Spleen (tissue), 11 donors: Measurements from ENCODE around the gene CNIH2. TPM values are rescaled to one million over a fixed set of nuclear protein-coding genes. Genes with fewer than 3 reads are reported as not detected.
A peak's percentile ranks its signal among the peaks of the same experiment; 100 is the strongest.

Experiments
- DNase-seq: peaks from one replicate; pipeline ENCODE4 v3.0.0-alpha.2; 2020
- H3K27ac ChIP-seq, 8 donors: fragments of 200-600 bp; sonication (generic) in 7 of 8; 1 replicate in 4 of 8; 2 replicates in 4 of 8; pipeline versions ENCODE4 v1.5.0 to v1.8.0; 2016 to 2021; ENCODE audit warnings: inconsistent platforms in 4 of 8, mild to moderate bottlenecking in 4 of 8, moderate library complexity in 1 of 8
- H3K27me3 ChIP-seq, 7 donors: fragments of 200-600 bp; sonication (generic) in 6 of 7; replicated peaks in 1 of 7; 1 replicate in 4 of 7; 2 replicates in 3 of 7; pipeline versions ENCODE4 v1.5.0 to v1.8.0; 2016 to 2021; ENCODE audit warnings: inconsistent platforms in 3 of 7, mild to moderate bottlenecking in 1 of 7
- H3K36me3 ChIP-seq, 6 donors: fragments of 200-600 bp; sonication (generic) in 5 of 6; 1 replicate in 4 of 6; 2 replicates in 2 of 6; pipeline versions ENCODE4 v1.5.0 to v1.8.0; 2016 to 2021; ENCODE audit warnings: inconsistent platforms in 2 of 6
- H3K4me1 ChIP-seq, 6 donors: fragments of 200-600 bp; sonication (generic) in 5 of 6; 1 replicate in 3 of 6; 2 replicates in 3 of 6; pipeline versions ENCODE4 v1.5.0 to v1.8.0; 2016 to 2021; ENCODE audit warnings: inconsistent platforms in 3 of 6
- H3K4me3 ChIP-seq, 8 donors: fragments of 200-600 bp; sonication (generic) in 7 of 8; 1 replicate in 4 of 8; 2 replicates in 4 of 8; pipeline versions ENCODE4 v1.5.0 to v1.8.0; 2016 to 2021; ENCODE audit warnings: inconsistent platforms in 4 of 8, mild to moderate bottlenecking in 4 of 8, moderate library complexity in 2 of 8
- H3K9me3 ChIP-seq, 8 donors: fragments of 200-600 bp; sonication (generic) in 7 of 8; 1 replicate in 4 of 8; 2 replicates in 4 of 8; pipeline versions ENCODE4 v1.5.0 to v1.8.0; 2016 to 2021; ENCODE audit warnings: inconsistent platforms in 4 of 8
- POLR2A ChIP-seq, 3 donors: fragments of 450-650 bp; IDR thresholded peaks; one replicate each; pipeline ENCODE4 v1.5.1; 2017; ENCODE audit warnings: antibody characterized with exemption in 3 of 3, mild to moderate bottlenecking in 1 of 3
- POLR2AphosphoS5 ChIP-seq, 3 donors: sonication (generic); formaldehyde crosslinking; IDR thresholded peaks; one replicate each; pipeline ENCODE4 v1.5.1; 2017; ENCODE audit warnings: antibody characterized with exemption in 3 of 3
- WGBS, 5 donors: extraction: QIAGEN DNeasy Blood & Tissue Kit in 3 of 5; methylation state at CpG; one replicate each; pipeline versions ENCODE4 v1.1.5 to v1.1.7; 2013 to 2018; 5-methylcytosine and 5-hydroxymethylcytosine counted together
- intact Hi-C: fragments of 100-400 bp; cut with DNase I; formaldehyde crosslinking; loops from one replicate; pipeline ENCODE4 v1.15.0; 2023; ENCODE audit warnings: low total_unique reads
- polyA plus RNA-seq, 3 donors: library from polyadenylated mRNA; stranded (reverse); fragments of 200-250 nt; gene quantifications; one replicate each; pipeline ENCODE4 v1.2.1, GENCODE V29; 2013
- total RNA-seq, 7 donors: library from RNA; depleted of rRNA in 3 of 7; stranded (reverse); fragments of >200 nt in 3 of 7; fragmentation: NEBNext Ultra II Directional in 4 of 7; extraction: Animal tissue kit (Norgen Biotek cat#: 25700) in 4 of 7; gene quantifications; one replicate each; pipeline versions ENCODE4 v1.1.0 to v1.2.1, GENCODE V29; 2016 to 2021
- TF ChIP-seq, protein P1 (sequence below), 11 experiments: fragments of 200-600 bp in 7 of 11; fragments of 450-650 bp in 4 of 11; sonication (generic) in 4 of 11; IDR thresholded peaks in 8 of 11; conservative IDR thresholded peaks in 3 of 11; 1 replicate in 7 of 11; 2 replicates in 4 of 11; pipeline versions ENCODE4 v1.4.0 to v1.8.0; 2016 to 2021; ENCODE audit warnings: antibody characterized with exemption in 11 of 11, inconsistent platforms in 4 of 11, mild to moderate bottlenecking in 1 of 11
- donor health status: healthy with polysubstance abuse.
- donor health status: DM: no; HTN: no; CAD: no; lungs with moderate emphysema.
- donor health status: DM: no; HTN: no; CAD: no.
- donor health status: Bipolar disorder and iron deficiency.
- donor health status: healthy.
- donor health status: DM: no; HTN: no; CAD: no.
- donor health status: DM: yes; HTN: yes; CAD: no.

CNIH2 gene
- total and polyA plus RNA-seq, 10 donors: 0.20 to 1.9 (median 0.77) TPM; not detected in 2

DNA sequence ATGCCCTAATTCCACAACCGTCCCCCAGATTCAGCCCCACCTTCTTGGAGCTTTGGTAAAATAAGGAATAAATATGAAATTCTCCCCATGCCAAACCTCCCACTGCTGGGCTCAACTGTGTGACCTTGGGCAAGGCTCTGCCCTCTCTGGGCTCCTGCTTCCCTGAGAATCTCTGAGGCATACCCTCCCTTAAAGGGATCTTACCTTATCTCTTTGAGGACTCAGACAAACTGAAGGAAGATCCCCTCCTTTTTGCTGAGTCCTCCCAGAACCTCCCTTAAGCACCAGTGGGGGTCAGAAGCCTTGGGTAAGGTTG, 36.2 kb downstream of the CNIH2 start:
- intact Hi-C loops: loop anchor here (5.0 kb wide), 1 partner anchor 73 kb away; no protein-coding TSS in a partner anchor
- Histone ChIP-seq H3K4me3 (peak overlapping the region in 1 of 8 donors; percentile 77), H3K9me3 (no peaks in the 10 kb centered on the region), H3K27ac (peak overlapping the region; percentile 7 to 93 (median 90)), H3K4me1 (peaks cover 19 to 80% (median 52%) of the 10 kb centered on the region in 6 donors), H3K36me3 (no peaks in the 10 kb centered on the region), H3K27me3 (peaks cover 0 to 26% (median 0%) of the 10 kb centered on the region in 7 donors)
- TF ChIP-seq POLR2A (IDR thresholded peaks at IDR 0.05) (no peak), POLR2AphosphoS5 (IDR thresholded peaks at IDR 0.05) (no peak)
- TF ChIP-seq, protein P1, sequence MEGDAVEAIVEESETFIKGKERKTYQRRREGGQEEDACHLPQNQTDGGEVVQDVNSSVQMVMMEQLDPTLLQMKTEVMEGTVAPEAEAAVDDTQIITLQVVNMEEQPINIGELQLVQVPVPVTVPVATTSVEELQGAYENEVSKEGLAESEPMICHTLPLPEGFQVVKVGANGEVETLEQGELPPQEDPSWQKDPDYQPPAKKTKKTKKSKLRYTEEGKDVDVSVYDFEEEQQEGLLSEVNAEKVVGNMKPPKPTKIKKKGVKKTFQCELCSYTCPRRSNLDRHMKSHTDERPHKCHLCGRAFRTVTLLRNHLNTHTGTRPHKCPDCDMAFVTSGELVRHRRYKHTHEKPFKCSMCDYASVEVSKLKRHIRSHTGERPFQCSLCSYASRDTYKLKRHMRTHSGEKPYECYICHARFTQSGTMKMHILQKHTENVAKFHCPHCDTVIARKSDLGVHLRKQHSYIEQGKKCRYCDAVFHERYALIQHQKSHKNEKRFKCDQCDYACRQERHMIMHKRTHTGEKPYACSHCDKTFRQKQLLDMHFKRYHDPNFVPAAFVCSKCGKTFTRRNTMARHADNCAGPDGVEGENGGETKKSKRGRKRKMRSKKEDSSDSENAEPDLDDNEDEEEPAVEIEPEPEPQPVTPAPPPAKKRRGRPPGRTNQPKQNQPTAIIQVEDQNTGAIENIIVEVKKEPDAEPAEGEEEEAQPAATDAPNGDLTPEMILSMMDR (IDR thresholded peaks at IDR 0.05 in 8 of 11, conservative IDR thresholded peaks at IDR 0.05 in 3 of 11): no peak
- WGBS, 5 donors: 80 to 100% (median 93%) methylated on average over 1 of the region's 1 CpG
- no peak for DNase-seq

DNA sequence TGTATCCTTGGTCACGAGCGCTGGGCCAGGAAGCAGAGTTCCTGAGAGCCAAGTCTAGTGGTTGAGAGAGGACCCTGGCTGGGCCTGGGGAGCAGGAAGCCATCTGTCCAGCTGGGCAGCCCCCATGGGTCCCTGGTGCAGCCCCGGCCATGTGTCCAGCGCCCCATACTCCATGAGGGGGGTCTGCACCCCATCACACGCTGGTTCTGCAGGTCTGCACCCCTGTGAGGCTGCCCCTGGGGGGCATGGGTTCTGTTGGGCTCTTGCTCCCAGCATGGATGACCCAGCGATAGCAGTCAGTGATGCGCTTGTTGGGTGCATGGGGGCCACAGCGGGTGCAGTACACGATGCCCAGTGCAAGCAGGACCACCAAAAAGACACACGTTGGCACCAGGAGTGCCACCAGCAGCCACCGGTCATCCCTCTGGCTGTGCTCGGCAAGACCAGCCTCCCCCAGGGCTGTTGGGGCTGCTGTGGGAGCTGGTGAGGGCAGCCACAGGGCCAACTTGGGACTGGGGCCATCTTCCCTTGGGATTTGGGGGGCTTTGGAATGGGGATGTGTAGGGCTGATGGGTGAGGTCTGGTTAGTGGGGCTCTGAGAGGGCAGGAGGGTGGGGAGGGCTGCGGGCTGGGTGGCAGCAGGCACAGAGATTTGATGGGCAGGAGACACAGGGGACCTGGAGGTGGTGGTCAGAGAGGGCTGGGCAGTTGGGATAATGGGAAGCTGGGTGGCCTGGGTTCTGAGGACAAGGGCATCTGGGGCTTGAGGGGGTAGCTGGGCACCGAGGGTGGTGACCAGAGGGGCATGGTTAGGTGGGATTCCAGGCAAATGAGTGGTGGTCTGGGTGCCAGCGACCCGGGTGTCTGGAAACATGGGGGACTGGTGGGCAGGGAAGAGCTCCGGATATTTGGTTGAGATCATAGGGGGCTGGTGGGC, 36.9 kb downstream of the CNIH2 start:
- DNase-seq: no peak
- Histone ChIP-seq H3K27me3 (peaks cover 0 to 26% (median 0%) of the 10 kb centered on the region in 7 donors), H3K9me3 (no peaks in the 10 kb centered on the region), H3K4me1 (peaks cover 19 to 84% (median 53%) of the 10 kb centered on the region in 6 donors), H3K4me3 (no peak overlapping the region), H3K27ac (peak overlapping the region in 4 of 8 donors; percentile 83 to 93 (median 92)), H3K36me3 (no peaks in the 10 kb centered on the region)
- intact Hi-C loops: loop anchor here (5.0 kb wide), 1 partner anchor 72 kb away; no protein-coding TSS in a partner anchor
- 85 to 89% (median 87%) methylated on average over 11 to 17 of the region's 17 CpGs for WGBS, 5 donors
- no peak for TF ChIP-seq POLR2AphosphoS5 (IDR thresholded peaks at IDR 0.05)
- no peak for TF ChIP-seq POLR2A (IDR thresholded peaks at IDR 0.05)
- TF ChIP-seq, protein P1 (IDR thresholded peaks at IDR 0.05 in 8 of 11, conservative IDR thresholded peaks at IDR 0.05 in 3 of 11): no peak

DNA sequence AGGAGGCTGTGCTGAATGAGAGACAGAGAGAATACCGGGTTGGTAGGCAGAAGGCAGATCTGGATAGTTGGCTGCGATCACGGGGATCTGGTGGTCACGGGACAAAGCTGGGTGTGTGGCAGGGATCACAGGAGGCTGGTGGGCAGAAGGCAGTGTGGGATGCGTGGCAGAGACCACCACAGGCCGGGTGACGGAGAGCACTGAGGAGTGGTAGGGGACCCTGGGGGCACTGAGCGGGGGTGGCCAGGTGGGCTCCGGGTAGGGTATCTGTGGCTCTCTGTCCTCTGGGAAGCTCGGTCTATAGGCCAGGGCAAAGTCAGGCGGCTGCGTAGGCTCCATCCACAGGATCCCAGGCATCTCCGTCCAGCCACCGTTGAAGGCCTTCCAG, 37.5 kb downstream of the CNIH2 start:
- TF ChIP-seq POLR2A (IDR thresholded peaks at IDR 0.05): no peak
- TF ChIP-seq POLR2AphosphoS5 (IDR thresholded peaks at IDR 0.05): no peak
- TF ChIP-seq, protein P1 (IDR thresholded peaks at IDR 0.05 in 8 of 11, conservative IDR thresholded peaks at IDR 0.05 in 3 of 11): no peak
- intact Hi-C loops: no loop called here
- no peak for DNase-seq
- Histone ChIP-seq H3K9me3 (no peaks in the 10 kb centered on the region), H3K27me3 (peaks cover 0 to 26% (median 0%) of the 10 kb centered on the region in 7 donors), H3K27ac (peak overlapping the region in 3 of 8 donors; percentile 85 to 93 (median 91)), H3K36me3 (no peaks in the 10 kb centered on the region), H3K4me1 (peaks cover 19 to 84% (median 53%) of the 10 kb centered on the region in 6 donors), H3K4me3 (peak overlapping the region in 3 of 8 donors; percentile 23 to 41 (median 28))
- WGBS, 5 donors: 85 to 93% (median 91%) methylated on average over 14 of the region's 14 CpGs
